ENCODE measurements around the gene SLN. TPM values are rescaled to one million over a fixed set of nuclear protein-coding genes. Genes with fewer than 3 reads are reported as not detected.

The SLN gene
- total RNA-seq, 2 experiments from 2014 or later: not detected

- DNase-seq (no peak), ATAC-seq (ENCODE audit: poor library complexity) (no peak)
- Histone ChIP-seq H3K4me1 (ENCODE audit: insufficient read depth, low read length) (no peaks in the 10 kb centered on the region), H3K27ac (ENCODE audit: low read depth in 1 of 2, low read length in 2 of 2) (no peak overlapping the region), H3K9me3 (ENCODE audit: control insufficient read depth in 1 of 2, insufficient read depth in 1 of 2, low read length in 2 of 2) (no peaks in the 10 kb centered on the region), H3K27me3 (ENCODE audit: control insufficient read depth in 1 of 2, insufficient read depth in 2 of 2, low read length in 2 of 2) (peaks cover 0 to 2% of the 10 kb centered on the region in 2 experiments), H3K4me3 (ENCODE audit: low read length) (no peak overlapping the region), H3K36me3 (ENCODE audit: insufficient read depth, low read length) (no peaks in the 10 kb centered on the region)
- intact Hi-C loops (cut with DNase I, micrococcal nuclease): no loop called here
- CTCF ChIA-PET: no interaction called here
- Mint-ChIP-seq H3K9me3 (no peaks in the 10 kb centered on the region), H3K4me3 (no peak overlapping the region), H3K27ac (no peak overlapping the region), H3K36me3 (ENCODE audit: low read depth) (no peaks in the 10 kb centered on the region), H3K4me1 (ENCODE audit: low read depth) (no peaks in the 10 kb centered on the region), H3K27me3 (peaks cover 47% of the 10 kb centered on the region)
- TF ChIP-seq CTCF (IDR thresholded peaks at IDR 0.05): no peak
- POLR2A ChIA-PET: no interaction called here
Measured at GRCh38 chr11:107707215-107707671, 4.6 kb downstream of the SLN start.

GRCh38 chr11:107706531-107706930 lies 5.3 kb downstream of the SLN start:
- Histone ChIP-seq H3K27ac (ENCODE audit: low read depth in 1 of 2, low read length in 2 of 2) (no peak overlapping the region), H3K36me3 (ENCODE audit: insufficient read depth, low read length) (no peaks in the 10 kb centered on the region), H3K9me3 (ENCODE audit: control insufficient read depth in 1 of 2, insufficient read depth in 1 of 2, low read length in 2 of 2) (no peaks in the 10 kb centered on the region), H3K4me3 (ENCODE audit: low read length) (no peak overlapping the region), H3K4me1 (ENCODE audit: insufficient read depth, low read length) (no peaks in the 10 kb centered on the region), H3K27me3 (ENCODE audit: control insufficient read depth in 1 of 2, insufficient read depth in 2 of 2, low read length in 2 of 2) (peaks cover 0 to 2% of the 10 kb centered on the region in 2 experiments)
- Mint-ChIP-seq H3K4me3 (no peak overlapping the region), H3K27ac (no peak overlapping the region), H3K9me3 (no peaks in the 10 kb centered on the region), H3K36me3 (ENCODE audit: low read depth) (no peaks in the 10 kb centered on the region), H3K4me1 (ENCODE audit: low read depth) (no peaks in the 10 kb centered on the region), H3K27me3 (peaks cover 40% of the 10 kb centered on the region)
- no peak for TF ChIP-seq CTCF (IDR thresholded peaks at IDR 0.05)
- DNase-seq (no peak), ATAC-seq (ENCODE audit: poor library complexity) (no peak)
- ChIA-PET CTCF (no interaction called here), POLR2A (no interaction called here)
- intact Hi-C loops (cut with DNase I, micrococcal nuclease): no loop called here

GRCh38 chr11:107705027-107705426 lies 6.8 kb downstream of the SLN start:
- no peaks in the 10 kb centered on the region for H3K36me3 Mint-ChIP-seq (ENCODE audit: low read depth)
- TF ChIP-seq CTCF (IDR thresholded peaks at IDR 0.05): no peak
- Histone ChIP-seq H3K36me3 (ENCODE audit: insufficient read depth, low read length) (no peaks in the 10 kb centered on the region), H3K4me3 (ENCODE audit: low read length) (no peak overlapping the region), H3K27ac (ENCODE audit: low read depth in 1 of 2, low read length in 2 of 2) (no peak overlapping the region), H3K9me3 (ENCODE audit: control insufficient read depth in 1 of 2, insufficient read depth in 1 of 2, low read length in 2 of 2) (no peaks in the 10 kb centered on the region), H3K4me1 (ENCODE audit: insufficient read depth, low read length) (no peaks in the 10 kb centered on the region), H3K27me3 (ENCODE audit: control insufficient read depth in 1 of 2, insufficient read depth in 2 of 2, low read length in 2 of 2) (peaks cover under 1 to 2% of the 10 kb centered on the region in 2 experiments)
- no peak for ATAC-seq (ENCODE audit: poor library complexity)
- intact Hi-C loops (cut with DNase I, micrococcal nuclease): no loop called here
- H3K4me1 Mint-ChIP-seq (ENCODE audit: low read depth): no peaks in the 10 kb centered on the region
- ChIA-PET CTCF (no interaction called here), POLR2A (no interaction called here)
- H3K27me3 Mint-ChIP-seq: peaks cover 49% of the 10 kb centered on the region
- no peak for DNase-seq
- no peaks in the 10 kb centered on the region for H3K9me3 Mint-ChIP-seq
- no peak overlapping the region for H3K4me3 Mint-ChIP-seq
- no peak overlapping the region for H3K27ac Mint-ChIP-seq

Data from CD4-positive, alpha-beta T cell (primary cell).